SK-N-SH (cell line): ENCODE measurements around the gene TAC4. TPM values are rescaled to one million over a fixed set of nuclear protein-coding genes. Genes with fewer than 3 reads are reported as not detected.

Experiments used
- CTCF ChIA-PET: fragments of 300-600, 350-600 bp; formaldehyde crosslinking; extraction: SDS; loops from one replicate; lab custom pipeline; 2021; lab: Yijun Ruan, JAX
- POLR2A ChIA-PET: fragments of 350-600 bp; sonication (Branson Sonifier 250); formaldehyde crosslinking; extraction: SDS; loops from one replicate; lab custom pipeline; 2020; ENCODE audit warnings: antibody characterized with exemption, inconsistent platforms; lab: Yijun Ruan, JAX
- DNase-seq: peaks from one replicate; pipeline ENCODE4 v3.0.0; 2012
- H2AFZ ChIP-seq: fragments of 200-600 bp; sonication (generic); 2 replicates; pipeline ENCODE4 v1.8.1; 2016; ENCODE audit warnings: antibody characterized with exemption, mild to moderate bottlenecking, low read depth
- H3F3A ChIP-seq: fragments of 200-600 bp; sonication (generic); replicated peaks from 2 replicates; pipeline ENCODE3; 2016; ENCODE audit warnings: antibody characterized with exemption, mild to moderate bottlenecking; ENCODE audit not compliant: insufficient read depth
- H3K27ac ChIP-seq, 2 experiments: fragments of 200-500 bp in 1 of 2; fragments of 200-600 bp in 1 of 2; sonication (Bioruptor generic) in 1 of 2; sonication (generic), shearing (Covaris generic) in 1 of 2; 2 replicates each; pipeline versions ENCODE4 v1.5.1 to v1.6.1; 2014 to 2016; ENCODE audit warnings: low read depth in 2 of 2, inconsistent platforms in 1 of 2, low read length in 1 of 2, mild to moderate bottlenecking in 1 of 2, mixed read lengths in 1 of 2
- H3K27me3 ChIP-seq: fragments of 200-600 bp; sonication (generic), shearing (Covaris generic); 2 replicates; pipeline ENCODE4 v1.6.1; 2016; ENCODE audit warnings: mixed run types; ENCODE audit not compliant: insufficient read depth
- H3K36me3 ChIP-seq, 2 experiments: fragments of 200-500 bp in 1 of 2; fragments of 200-600 bp in 1 of 2; sonication (Bioruptor generic) in 1 of 2; sonication (generic) in 1 of 2; replicated peaks in 1 of 2; 2 replicates each; pipeline versions ENCODE3 to v1.5.1; 2014 to 2016; ENCODE audit warnings: low read length in 1 of 2, mild to moderate bottlenecking in 1 of 2; ENCODE audit not compliant: insufficient read depth in 2 of 2, control insufficient read depth in 1 of 2
- H3K4me1 ChIP-seq, 2 experiments: fragments of 200-500 bp in 1 of 2; fragments of 200-600 bp in 1 of 2; sonication (Bioruptor generic) in 1 of 2; sonication (generic), shearing (Covaris generic) in 1 of 2; 2 replicates each; pipeline versions ENCODE4 v1.5.1 to v1.6.1; 2014 to 2016; ENCODE audit warnings: low read depth in 1 of 2, low read length in 1 of 2, mixed run types in 1 of 2; ENCODE audit not compliant: insufficient read depth in 2 of 2, control insufficient read depth in 1 of 2
- H3K4me2 ChIP-seq: fragments of 200-600 bp; sonication (generic), shearing (Covaris generic); 2 replicates; pipeline ENCODE4 v1.6.1; 2017; ENCODE audit warnings: mixed run types
- H3K4me3 ChIP-seq, 2 experiments: fragments of 200-500 bp in 1 of 2; fragments of 200-600 bp in 1 of 2; sonication (Bioruptor generic) in 1 of 2; sonication (generic), shearing (Covaris generic) in 1 of 2; 2 replicates each; pipeline versions ENCODE4 v1.5.1 to v1.8.1; 2014 to 2016; ENCODE audit warnings: low read depth in 2 of 2, inconsistent platforms in 1 of 2, low read length in 1 of 2, mild to moderate bottlenecking in 1 of 2, mixed read lengths in 1 of 2, moderate library complexity in 1 of 2
- H3K79me2 ChIP-seq: fragments of 200-600 bp; sonication (generic); 2 replicates; pipeline ENCODE4 v1.8.1; 2017; ENCODE audit warnings: mild to moderate bottlenecking; ENCODE audit not compliant: insufficient read depth
- H3K9ac ChIP-seq: fragments of 200-600 bp; sonication (generic); 2 replicates; pipeline ENCODE4 v1.6.1; 2017; ENCODE audit warnings: mixed run types
- H3K9me2 ChIP-seq: fragments of 200-600 bp; sonication (generic); 2 replicates; pipeline ENCODE4 v1.6.1; 2017; ENCODE audit warnings: mixed run types
- H3K9me3 ChIP-seq: fragments of 200-600 bp; sonication (generic); 2 replicates; pipeline ENCODE4 v1.6.1; 2017; ENCODE audit warnings: mixed run types, mild to moderate bottlenecking, moderate library complexity
- H4K20me1 ChIP-seq: fragments of 200-600 bp; sonication (generic); 2 replicates; pipeline ENCODE4 v1.6.1; 2017; ENCODE audit warnings: mild to moderate bottlenecking, mixed run types; ENCODE audit not compliant: insufficient read depth
- EP300 ChIP-seq, 2 experiments: IDR thresholded peaks; 2 replicates each; pipeline versions ENCODE4 v1.4.0 to v1.6.1; 2012; ENCODE audit warnings: borderline replicate concordance in 1 of 2, low read depth in 1 of 2, low read length in 1 of 2
- FOSL2 ChIP-seq: IDR thresholded peaks from 2 replicates; pipeline ENCODE4 v1.4.0; 2012; ENCODE audit warnings: low read depth, mild to moderate bottlenecking, moderate library complexity, borderline replicate concordance
- FOXJ3 ChIP-seq: sonication (generic); formaldehyde crosslinking; IDR thresholded peaks from 2 replicates; pipeline ENCODE4 v1.5.1; 2020; ENCODE audit warnings: mild to moderate bottlenecking, missing genetic modification reagents
- FOXM1 ChIP-seq: IDR thresholded peaks from 2 replicates; pipeline ENCODE4 v1.4.0; 2012; ENCODE audit warnings: low read depth, mild to moderate bottlenecking
- GATA2 ChIP-seq: sonication (generic); formaldehyde crosslinking; IDR thresholded peaks from 2 replicates; pipeline ENCODE4 v1.5.0; 2020; ENCODE audit warnings: mild to moderate bottlenecking, missing genetic modification reagents
- JUND ChIP-seq: IDR thresholded peaks from 2 replicates; pipeline ENCODE4 v1.4.0; 2012
- MEF2A ChIP-seq: IDR thresholded peaks from 2 replicates; pipeline ENCODE4 v1.4.0; 2012; ENCODE audit warnings: low read depth, borderline replicate concordance
- POLR2AphosphoS5 ChIP-seq: IDR thresholded peaks from 2 replicates; pipeline ENCODE4 v1.6.1; 2012; ENCODE audit warnings: low read depth, low read length
- RAD21 ChIP-seq: IDR thresholded peaks from 2 replicates; pipeline ENCODE4 v1.6.1; 2012; ENCODE audit warnings: mild to moderate bottlenecking, low read length
- RXRA ChIP-seq: IDR thresholded peaks from 2 replicates; pipeline ENCODE4 v1.4.0; 2012; ENCODE audit warnings: low read depth, mild to moderate bottlenecking, borderline replicate concordance
- SIN3A ChIP-seq: IDR thresholded peaks from 2 replicates; pipeline ENCODE4 v1.6.1; 2012; ENCODE audit warnings: low read depth, mild to moderate bottlenecking, low read length, moderate library complexity, borderline replicate concordance
- TCF12 ChIP-seq: IDR thresholded peaks from 2 replicates; pipeline ENCODE4 v1.4.0; 2012
- YY1 ChIP-seq: IDR thresholded peaks from 2 replicates; pipeline ENCODE4 v1.4.0; 2012; ENCODE audit warnings: low read depth, mild to moderate bottlenecking
- WGBS: methylation state at CpG from one replicate; pipeline ENCODE4 v1.1.6; 2017; ENCODE audit warnings: low lambda C conversion rate; 5-methylcytosine and 5-hydroxymethylcytosine counted together
- polyA plus RNA-seq, 3 experiments: library from polyadenylated mRNA; depleted of rRNA; stranded (reverse); fragments of >200 nt; gene quantifications; 2 replicates each; pipeline ENCODE4 v1.2.3, GENCODE V29; 2012
- TF ChIP-seq, protein P1 (sequence below): IDR thresholded peaks from 2 replicates; pipeline ENCODE4 v1.6.1; 2012; ENCODE audit warnings: mild to moderate bottlenecking, low read depth, low read length, moderate library complexity
- TF ChIP-seq, protein P2 (sequence below): IDR thresholded peaks from 2 replicates; pipeline ENCODE4 v1.4.0; 2012; ENCODE audit warnings: low read depth, borderline replicate concordance
- TF ChIP-seq, protein P3 (sequence below): fragments of 200-600 bp; sonication (generic); IDR thresholded peaks from 2 replicates; pipeline ENCODE4 v1.6.1; 2017; ENCODE audit warnings: antibody characterized with exemption, mild to moderate bottlenecking, moderate library complexity

Gene TAC4
- polyA plus RNA-seq, 1 of the 3 experiments (the other 2 are of a cell fraction) = not detected

DNA sequence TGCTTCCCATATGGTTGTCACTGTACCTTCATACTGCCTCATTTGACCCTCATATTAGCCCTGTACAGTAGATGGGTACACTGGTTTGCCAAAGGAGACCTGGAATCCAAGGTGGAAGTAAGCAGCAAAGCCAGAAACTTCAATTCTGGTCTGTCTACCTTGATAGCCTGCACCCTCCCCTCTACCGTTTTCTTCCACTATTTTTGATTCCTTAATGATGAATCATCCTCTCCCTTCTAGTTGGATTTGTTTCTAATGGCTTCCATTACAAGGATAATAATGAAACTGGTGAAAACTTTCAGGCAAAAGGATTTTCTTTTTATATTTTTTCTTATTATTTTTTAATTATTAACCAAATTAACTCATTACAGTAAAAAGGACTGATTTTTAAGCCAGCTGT is 17.3 kb downstream of the TAC4 start:
- POLR2A ChIA-PET = no interaction called here
- Histone ChIP-seq H3K4me2 (no peak overlapping the region), H4K20me1 (no peaks in the 10 kb centered on the region), H2AFZ (no peak overlapping the region), H3K9ac (no peak overlapping the region), H3K9me3 (no peaks in the 10 kb centered on the region), H3K79me2 (no peaks in the 10 kb centered on the region), H3F3A (peaks cover 14% of the 10 kb centered on the region), H3K27me3 (no peaks in the 10 kb centered on the region), H3K36me3 (peaks cover 50 to 76% of the 10 kb centered on the region in 2 experiments), H3K27ac (peak overlapping the region in 1 of 2 experiments; percentile 1; a peak in 1 of 4 replicates), H3K4me3 (no peak overlapping the region), H3K4me1 (peaks cover 0 to 10% of the 10 kb centered on the region in 2 experiments; a peak in 1 of 4 replicates), H3K9me2 (no peaks in the 10 kb centered on the region)
- DNase-seq = no peak
- CTCF ChIA-PET = interaction anchor here (0.8 to 1.8 kb wide), 4 partner anchors 10 to 167 kb away, joined by 3 to 7 read pairs (median 4); no protein-coding TSS in a partner anchor
- TF ChIP-seq FOXJ3 (CRISPR knock-in tag) (no peak), RXRA (no peak), RAD21 (no peak), TCF12 (no peak), SIN3A (no peak), JUND (peak; percentile 55), EP300 (IDR thresholded peaks at IDR 0.05; ENCODE audit: borderline replicate concordance in 1 of 2, low read depth in 1 of 2, low read length in 1 of 2) (no peak), FOSL2 (peak; percentile 64; the same call in 1 of the 2 replicates), POLR2AphosphoS5 (0 out of 2 replicates have a peak, but pooled peaks have one; percentile 9), GATA2 (CRISPR knock-in tag) (no peak), FOXM1 (no peak), YY1 (0 out of 2 replicates have a peak, but pooled peaks have one; percentile 50), MEF2A (no peak)
- TF ChIP-seq, protein P1, sequence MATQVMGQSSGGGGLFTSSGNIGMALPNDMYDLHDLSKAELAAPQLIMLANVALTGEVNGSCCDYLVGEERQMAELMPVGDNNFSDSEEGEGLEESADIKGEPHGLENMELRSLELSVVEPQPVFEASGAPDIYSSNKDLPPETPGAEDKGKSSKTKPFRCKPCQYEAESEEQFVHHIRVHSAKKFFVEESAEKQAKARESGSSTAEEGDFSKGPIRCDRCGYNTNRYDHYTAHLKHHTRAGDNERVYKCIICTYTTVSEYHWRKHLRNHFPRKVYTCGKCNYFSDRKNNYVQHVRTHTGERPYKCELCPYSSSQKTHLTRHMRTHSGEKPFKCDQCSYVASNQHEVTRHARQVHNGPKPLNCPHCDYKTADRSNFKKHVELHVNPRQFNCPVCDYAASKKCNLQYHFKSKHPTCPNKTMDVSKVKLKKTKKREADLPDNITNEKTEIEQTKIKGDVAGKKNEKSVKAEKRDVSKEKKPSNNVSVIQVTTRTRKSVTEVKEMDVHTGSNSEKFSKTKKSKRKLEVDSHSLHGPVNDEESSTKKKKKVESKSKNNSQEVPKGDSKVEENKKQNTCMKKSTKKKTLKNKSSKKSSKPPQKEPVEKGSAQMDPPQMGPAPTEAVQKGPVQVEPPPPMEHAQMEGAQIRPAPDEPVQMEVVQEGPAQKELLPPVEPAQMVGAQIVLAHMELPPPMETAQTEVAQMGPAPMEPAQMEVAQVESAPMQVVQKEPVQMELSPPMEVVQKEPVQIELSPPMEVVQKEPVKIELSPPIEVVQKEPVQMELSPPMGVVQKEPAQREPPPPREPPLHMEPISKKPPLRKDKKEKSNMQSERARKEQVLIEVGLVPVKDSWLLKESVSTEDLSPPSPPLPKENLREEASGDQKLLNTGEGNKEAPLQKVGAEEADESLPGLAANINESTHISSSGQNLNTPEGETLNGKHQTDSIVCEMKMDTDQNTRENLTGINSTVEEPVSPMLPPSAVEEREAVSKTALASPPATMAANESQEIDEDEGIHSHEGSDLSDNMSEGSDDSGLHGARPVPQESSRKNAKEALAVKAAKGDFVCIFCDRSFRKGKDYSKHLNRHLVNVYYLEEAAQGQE = no peak
- TF ChIP-seq, protein P2, sequence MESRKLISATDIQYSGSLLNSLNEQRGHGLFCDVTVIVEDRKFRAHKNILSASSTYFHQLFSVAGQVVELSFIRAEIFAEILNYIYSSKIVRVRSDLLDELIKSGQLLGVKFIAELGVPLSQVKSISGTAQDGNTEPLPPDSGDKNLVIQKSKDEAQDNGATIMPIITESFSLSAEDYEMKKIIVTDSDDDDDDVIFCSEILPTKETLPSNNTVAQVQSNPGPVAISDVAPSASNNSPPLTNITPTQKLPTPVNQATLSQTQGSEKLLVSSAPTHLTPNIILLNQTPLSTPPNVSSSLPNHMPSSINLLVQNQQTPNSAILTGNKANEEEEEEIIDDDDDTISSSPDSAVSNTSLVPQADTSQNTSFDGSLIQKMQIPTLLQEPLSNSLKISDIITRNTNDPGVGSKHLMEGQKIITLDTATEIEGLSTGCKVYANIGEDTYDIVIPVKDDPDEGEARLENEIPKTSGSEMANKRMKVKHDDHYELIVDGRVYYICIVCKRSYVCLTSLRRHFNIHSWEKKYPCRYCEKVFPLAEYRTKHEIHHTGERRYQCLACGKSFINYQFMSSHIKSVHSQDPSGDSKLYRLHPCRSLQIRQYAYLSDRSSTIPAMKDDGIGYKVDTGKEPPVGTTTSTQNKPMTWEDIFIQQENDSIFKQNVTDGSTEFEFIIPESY = no peak
- TF ChIP-seq, protein P3, sequence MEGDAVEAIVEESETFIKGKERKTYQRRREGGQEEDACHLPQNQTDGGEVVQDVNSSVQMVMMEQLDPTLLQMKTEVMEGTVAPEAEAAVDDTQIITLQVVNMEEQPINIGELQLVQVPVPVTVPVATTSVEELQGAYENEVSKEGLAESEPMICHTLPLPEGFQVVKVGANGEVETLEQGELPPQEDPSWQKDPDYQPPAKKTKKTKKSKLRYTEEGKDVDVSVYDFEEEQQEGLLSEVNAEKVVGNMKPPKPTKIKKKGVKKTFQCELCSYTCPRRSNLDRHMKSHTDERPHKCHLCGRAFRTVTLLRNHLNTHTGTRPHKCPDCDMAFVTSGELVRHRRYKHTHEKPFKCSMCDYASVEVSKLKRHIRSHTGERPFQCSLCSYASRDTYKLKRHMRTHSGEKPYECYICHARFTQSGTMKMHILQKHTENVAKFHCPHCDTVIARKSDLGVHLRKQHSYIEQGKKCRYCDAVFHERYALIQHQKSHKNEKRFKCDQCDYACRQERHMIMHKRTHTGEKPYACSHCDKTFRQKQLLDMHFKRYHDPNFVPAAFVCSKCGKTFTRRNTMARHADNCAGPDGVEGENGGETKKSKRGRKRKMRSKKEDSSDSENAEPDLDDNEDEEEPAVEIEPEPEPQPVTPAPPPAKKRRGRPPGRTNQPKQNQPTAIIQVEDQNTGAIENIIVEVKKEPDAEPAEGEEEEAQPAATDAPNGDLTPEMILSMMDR = no peak
- 31% methylated on average over 1 of the region's 1 CpG for WGBS
